HG02885 (cell line): ENCODE measurements around the gene CCDC183.
A peak's percentile ranks its signal among the peaks of the same experiment; 100 is the strongest.
"Not testable (repeated sequence)": the region's sequence is repeated elsewhere in the genome, so short reads cannot be mapped to it uniquely, and the experiment has no call there.

ENCODE experiments used
- ATAC-seq: cut with Tn5 transposase; IDR thresholded peaks from one replicate; pipeline ENCODE4 v1.9.1; 2021; ENCODE audit warnings: mild to moderate bottlenecking; ENCODE audit not compliant: unreplicated experiment, poor library complexity

The CCDC183 gene

GRCh38 chr9:136784249-136784996, 11.7 kb upstream of the CCDC183 start:
- no peak for ATAC-seq

GRCh38 chr9:136784997-136785361, 11.2 kb upstream of the CCDC183 start:
- ATAC-seq: no peak

GRCh38 chr9:136785565-136786355, 10.4 kb upstream of the CCDC183 start:
- ATAC-seq: not testable (repeated sequence)

GRCh38 chr9:136786451-136786850, 9.7 kb upstream of the CCDC183 start:
- no peak for ATAC-seq

GRCh38 chr9:136786983-136787382, 9.2 kb upstream of the CCDC183 start:
- ATAC-seq: not testable (repeated sequence)

- ATAC-seq: no peak
These were observed 8.3 kb upstream of the CCDC183 start for GRCh38 chr9:136787690-136788400.

- not testable (repeated sequence) for ATAC-seq
These were observed 7.3 kb upstream of the CCDC183 start for GRCh38 chr9:136788644-136789522.

GRCh38 chr9:136789523-136789937, 6.6 kb upstream of the CCDC183 start:
- no peak for ATAC-seq

GRCh38 chr9:136790640-136791515, 5.3 kb upstream of the CCDC183 start, which contains the start of gene TMEM141:
Gene TMEM141, plus strand, starts transcription at chr9:136791344. Its CDS starts 27 bp downstream, at chr9:136791371.
- ATAC-seq: peak; percentile 86

- ATAC-seq: no peak
These were observed 4.4 kb upstream of the CCDC183 start for GRCh38 chr9:136791516-136792276.

- ATAC-seq: no peak
These were observed 3.6 kb upstream of the CCDC183 start for GRCh38 chr9:136792321-136793085.

- no peak for ATAC-seq
These were observed 2.8 kb upstream of the CCDC183 start for GRCh38 chr9:136793086-136793946.

- no peak for ATAC-seq
These were observed 1.7 kb upstream of the CCDC183 start for GRCh38 chr9:136794281-136794999.

- no peak for ATAC-seq
These were observed 1.2 kb upstream of the CCDC183 start for GRCh38 chr9:136795000-136795348.

GRCh38 chr9:136796775-136797347, 723 bp downstream of the CCDC183 start:
- ATAC-seq: not testable (repeated sequence)

- ATAC-seq: no peak
These were observed 2.6 kb downstream of the CCDC183 start for GRCh38 chr9:136798708-136799078.
